Vagina (tissue), 2 donors: ENCODE data around the gene STC2.

Source experiments
- POLR2A ChIP-seq, 2 donors: fragments of 450-650 bp; IDR thresholded peaks; one replicate each; pipeline ENCODE4 v1.6.1; 2017; ENCODE audit warnings: antibody characterized with exemption in 2 of 2, mild to moderate bottlenecking in 2 of 2, moderate library complexity in 2 of 2
- POLR2AphosphoS5 ChIP-seq, 2 donors: sonication (generic); formaldehyde crosslinking; IDR thresholded peaks; one replicate each; pipeline ENCODE4 v1.9.0; 2017; ENCODE audit warnings: antibody characterized with exemption in 2 of 2, mild to moderate bottlenecking in 2 of 2, low read depth in 1 of 2; ENCODE audit not compliant: insufficient read depth in 1 of 2
- TF ChIP-seq, protein P1 (sequence below), 3 experiments: fragments of 450-650 bp in 2 of 3; fragments of 200-600 bp in 1 of 3; sonication (generic) in 1 of 3; IDR thresholded peaks; one replicate each; pipeline ENCODE4 v1.5.1; 2017 to 2019; ENCODE audit warnings: antibody characterized with exemption in 3 of 3, mild to moderate bottlenecking in 2 of 3, moderate library complexity in 2 of 3

DNA sequence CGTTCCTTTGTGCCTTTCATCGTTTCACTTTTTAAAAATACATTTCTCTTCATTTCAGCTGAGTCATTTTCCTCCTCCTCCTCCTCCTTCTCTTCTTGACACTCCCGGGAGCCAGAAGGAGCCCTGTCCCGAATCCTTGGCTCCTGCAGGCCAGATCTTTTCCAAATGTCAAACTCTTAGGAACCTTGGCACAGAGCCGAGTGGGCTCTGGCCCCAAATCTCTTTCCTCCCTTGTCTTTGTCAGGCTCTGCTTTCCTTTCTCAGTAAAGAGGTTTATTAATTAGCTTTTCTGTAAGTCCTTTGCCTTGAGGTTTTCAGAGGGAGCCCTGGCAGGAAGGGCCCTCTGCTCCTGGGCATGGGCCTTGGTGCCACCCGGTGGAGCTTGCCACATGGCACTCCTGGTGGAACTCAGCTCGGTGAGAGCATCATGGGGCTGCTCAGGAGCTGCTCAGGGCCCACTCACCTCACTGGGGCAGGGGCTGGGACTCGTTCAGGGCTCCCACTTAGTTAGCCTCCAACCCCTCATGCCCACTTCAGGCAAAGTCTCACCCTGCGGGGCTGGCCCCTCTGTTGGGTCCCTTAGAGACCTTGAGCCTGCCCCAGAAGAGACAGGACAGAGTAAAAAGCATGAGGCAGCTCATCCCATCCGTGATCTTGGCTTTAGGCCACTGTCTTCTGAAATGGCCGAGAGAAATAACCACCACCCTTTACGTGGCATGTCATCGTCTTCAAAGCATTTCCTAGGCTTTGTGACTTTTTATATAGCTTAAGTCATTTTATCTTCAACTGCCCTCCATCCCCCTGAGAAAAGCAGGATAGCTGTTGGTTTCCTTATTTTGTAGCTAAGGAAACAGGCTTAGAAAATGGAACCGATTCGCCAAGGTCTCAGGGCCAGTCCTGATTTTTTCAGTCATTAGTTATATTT is 17.1 kb downstream of the STC2 start:
- TF ChIP-seq, protein P1, sequence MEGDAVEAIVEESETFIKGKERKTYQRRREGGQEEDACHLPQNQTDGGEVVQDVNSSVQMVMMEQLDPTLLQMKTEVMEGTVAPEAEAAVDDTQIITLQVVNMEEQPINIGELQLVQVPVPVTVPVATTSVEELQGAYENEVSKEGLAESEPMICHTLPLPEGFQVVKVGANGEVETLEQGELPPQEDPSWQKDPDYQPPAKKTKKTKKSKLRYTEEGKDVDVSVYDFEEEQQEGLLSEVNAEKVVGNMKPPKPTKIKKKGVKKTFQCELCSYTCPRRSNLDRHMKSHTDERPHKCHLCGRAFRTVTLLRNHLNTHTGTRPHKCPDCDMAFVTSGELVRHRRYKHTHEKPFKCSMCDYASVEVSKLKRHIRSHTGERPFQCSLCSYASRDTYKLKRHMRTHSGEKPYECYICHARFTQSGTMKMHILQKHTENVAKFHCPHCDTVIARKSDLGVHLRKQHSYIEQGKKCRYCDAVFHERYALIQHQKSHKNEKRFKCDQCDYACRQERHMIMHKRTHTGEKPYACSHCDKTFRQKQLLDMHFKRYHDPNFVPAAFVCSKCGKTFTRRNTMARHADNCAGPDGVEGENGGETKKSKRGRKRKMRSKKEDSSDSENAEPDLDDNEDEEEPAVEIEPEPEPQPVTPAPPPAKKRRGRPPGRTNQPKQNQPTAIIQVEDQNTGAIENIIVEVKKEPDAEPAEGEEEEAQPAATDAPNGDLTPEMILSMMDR (IDR thresholded peaks at IDR 0.05): no peak
- TF ChIP-seq POLR2A (IDR thresholded peaks at IDR 0.05) (no peak), POLR2AphosphoS5 (IDR thresholded peaks at IDR 0.05; ENCODE audit: insufficient read depth in 1 of 2, low read depth in 1 of 2) (no peak)
